Left ventricle myocardium superior (tissue), 1 donor: ENCODE results near the gene REX1BD. TPM values are rescaled to one million over a fixed set of nuclear protein-coding genes. Genes with fewer than 3 reads are reported as not detected.
A peak's percentile ranks its signal among the peaks of the same experiment; 100 is the strongest.
"Not testable (repeated sequence)": the region's sequence is repeated elsewhere in the genome, so short reads cannot be mapped to it uniquely, and the experiment has no call there.

Experiments
- ATAC-seq: fragments of 200-7000 bp; cut with Tn5 transposase; one replicate; pipeline ENCODE4 v1.9.1; 2020; ENCODE audit warnings: mild to moderate bottlenecking, moderate library complexity
- DNase-seq: peaks from one replicate; pipeline ENCODE4 v3.0.0-alpha.2; 2020
- intact Hi-C: fragments of 100-400 bp; cut with micrococcal nuclease; formaldehyde crosslinking; loops from one replicate; pipeline ENCODE4 v1.11.0; 2022
- total RNA-seq: library from RNA; stranded (reverse); fragmentation: NEBNext Ultra II Directional; extraction: Animal tissue kit (Norgen Biotek cat#: 25700); gene quantifications from one replicate; pipeline ENCODE4 v1.2.1, GENCODE V29; 2021
- donor health status: DM: no; HTN: yes; CAD: no; lungs with severe emphysema.

The REX1BD gene
- total RNA-seq, 1 donor from 2014 or later, result 75.8 TPM

GRCh38 chr19:18574691-18575291, 13.8 kb upstream of the REX1BD start:
- no peak for DNase-seq
- no peak for ATAC-seq
- intact Hi-C loops, result no loop called here

DNA sequence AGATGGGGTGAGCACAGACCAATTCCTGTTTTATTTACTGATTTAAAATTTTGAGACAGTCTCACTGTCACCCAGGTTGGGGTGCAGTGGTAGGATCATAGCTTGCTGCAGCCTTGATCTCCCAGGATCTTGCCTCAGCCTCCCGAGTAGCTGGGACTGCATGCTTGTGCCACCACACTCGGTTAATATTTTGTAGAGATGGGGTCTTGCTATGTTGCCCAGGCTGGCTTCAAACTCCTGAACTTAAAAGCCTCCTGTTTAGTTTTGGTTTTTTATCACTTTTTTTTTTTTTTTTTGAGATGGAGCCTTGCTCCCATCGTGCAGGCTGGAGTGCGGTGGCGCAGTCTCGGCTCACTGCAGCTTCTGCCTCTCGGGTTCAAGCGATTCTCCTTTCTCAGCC, 12.2 kb upstream of the REX1BD start:
- ATAC-seq, result no peak
- intact Hi-C loops, result no loop called here
- no peak for DNase-seq

GRCh38 chr19:18577365-18577914, 11.2 kb upstream of the REX1BD start:
- intact Hi-C loops, result no loop called here
- DNase-seq, result no peak
- ATAC-seq, result no peak

DNA sequence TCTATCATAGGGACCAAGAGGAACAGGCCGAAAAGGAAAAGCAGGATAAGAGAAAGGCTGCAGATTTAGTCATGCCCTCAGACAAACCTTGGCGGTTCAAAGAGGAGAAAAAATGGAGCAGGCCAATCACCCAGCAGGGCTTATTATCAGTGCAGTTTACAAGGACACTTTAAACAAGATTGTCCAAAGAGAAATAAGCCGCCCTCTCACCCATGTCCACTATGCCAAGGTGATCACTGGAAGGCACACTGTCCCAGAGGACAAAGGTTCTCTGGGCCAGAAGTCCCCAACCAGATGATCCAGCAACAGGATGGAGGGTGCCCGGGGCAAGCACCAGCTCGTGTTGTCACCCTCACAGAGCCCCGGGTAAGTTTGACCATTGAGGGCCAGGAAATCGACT, 8.3 kb upstream of the REX1BD start:
- intact Hi-C loops, result no loop called here
- no peak for DNase-seq
- ATAC-seq, result no peak

DNA sequence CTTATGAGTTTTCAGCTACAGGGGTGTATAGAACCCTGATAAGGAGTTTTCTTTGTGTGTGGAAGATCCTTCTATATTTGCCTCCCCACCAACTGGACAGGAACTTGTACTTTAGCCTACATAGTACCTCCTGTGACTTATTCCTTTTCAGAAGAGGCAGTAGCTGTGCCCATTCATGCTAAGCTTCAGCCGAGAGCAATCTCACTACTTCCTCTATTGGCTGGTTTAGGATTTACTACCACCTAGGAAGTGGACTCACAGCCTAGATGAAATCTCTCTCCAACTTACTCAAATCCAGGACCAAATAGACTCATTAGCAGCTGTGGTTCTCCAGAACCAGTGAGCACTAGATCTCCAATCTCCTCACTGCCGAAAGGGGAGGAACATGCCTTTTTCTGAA, 2.3 kb upstream of the REX1BD start:
- ATAC-seq (no peak), DNase-seq (no peak)
- intact Hi-C loops, result no loop called here

DNA sequence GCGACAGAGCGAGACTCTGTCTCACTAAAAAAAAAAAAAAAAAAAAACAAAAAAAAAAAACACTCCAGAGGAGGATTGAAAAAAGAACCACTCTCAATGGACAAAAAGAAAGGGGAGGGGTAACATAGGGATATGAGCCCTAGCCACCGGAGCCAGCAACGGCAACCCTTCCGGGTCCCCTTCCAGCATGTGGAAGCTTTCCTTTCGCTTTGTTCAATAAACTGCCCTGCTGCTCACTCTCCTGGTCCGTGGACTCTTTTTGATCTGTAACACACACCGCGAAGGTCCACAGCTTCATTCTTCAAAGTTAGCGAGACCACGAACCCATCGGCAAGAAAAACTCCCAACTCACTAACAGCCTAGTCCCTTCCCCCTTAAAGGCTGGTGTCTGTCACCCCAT, 1.0 kb upstream of the REX1BD start:
- ATAC-seq, result no peak

GRCh38 chr19:18587962-18588610, 512 bp upstream of the REX1BD start:
- no peak for ATAC-seq
- intact Hi-C loops, result no loop called here
- DNase-seq, result no peak

More for the DNA sequence above, 1.0 kb upstream of the REX1BD start:
- intact Hi-C loops, result no loop called here
- no peak for DNase-seq

- intact Hi-C loops, result loop anchor here (10.0 kb wide), 1 partner anchor 255 kb away; no protein-coding TSS in a partner anchor
- ATAC-seq (peak; percentile 72), DNase-seq (peak; percentile 80)
These were observed 1.0 kb downstream of the REX1BD start for GRCh38 chr19:18589380-18590272.

DNA sequence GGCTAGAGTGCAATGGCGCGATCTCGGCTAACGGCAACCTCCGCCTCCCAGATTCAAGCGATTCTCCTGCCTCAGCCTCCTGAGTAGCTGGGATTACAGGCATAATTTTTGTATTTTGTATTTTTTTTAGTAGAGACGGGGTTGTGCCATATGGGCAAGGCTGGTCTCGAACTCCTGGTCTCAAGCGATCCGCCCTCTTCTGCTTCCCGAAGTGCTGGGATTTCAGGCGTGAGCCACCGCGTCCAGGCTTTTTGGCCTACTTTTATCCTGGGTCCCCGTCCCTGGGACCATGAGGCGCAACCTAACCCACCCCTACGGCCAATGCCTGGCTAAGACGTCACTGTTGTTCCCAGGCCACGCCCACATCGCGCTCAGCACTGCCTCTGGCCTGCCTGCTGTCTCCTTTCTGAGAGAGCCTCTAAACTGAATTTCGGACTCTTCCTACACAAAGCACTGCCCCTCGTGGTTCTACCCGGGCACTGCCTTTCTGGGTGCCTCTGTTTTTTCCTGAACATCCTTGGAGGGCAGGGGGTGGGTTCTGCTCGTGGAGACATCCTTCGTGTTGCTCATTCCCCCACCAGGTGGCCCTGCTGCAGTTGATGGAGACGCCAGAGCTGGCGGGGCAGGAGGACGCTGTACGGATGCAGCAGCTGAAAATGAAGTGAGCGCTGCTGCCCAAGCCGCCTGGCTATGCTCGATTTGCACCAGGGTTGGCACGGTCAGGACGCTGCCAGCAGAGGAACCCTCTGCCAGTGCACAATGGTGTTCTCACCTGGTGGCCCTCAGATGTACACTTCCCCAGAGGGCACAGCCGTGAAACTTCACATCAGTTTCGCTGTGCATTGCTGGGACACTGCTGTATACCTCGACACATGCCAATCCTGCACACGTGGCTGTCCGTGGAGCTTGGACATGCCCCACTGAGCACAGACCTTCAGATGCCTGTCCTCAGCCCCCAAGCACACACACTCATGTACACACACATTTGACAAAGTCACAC, 2.0 kb downstream of the REX1BD start:
- DNase-seq (peak; percentile 52), ATAC-seq (no peak)
- intact Hi-C loops, result loop anchor here (10.0 kb wide), 1 partner anchor 254 kb away; no protein-coding TSS in a partner anchor

- intact Hi-C loops, result loop anchor here (10.0 kb wide), 1 partner anchor 253 kb away; no protein-coding TSS in a partner anchor
- ATAC-seq, result no peak
- no peak for DNase-seq
These were observed 3.3 kb downstream of the REX1BD start for GRCh38 chr19:18591735-18592385.

DNA sequence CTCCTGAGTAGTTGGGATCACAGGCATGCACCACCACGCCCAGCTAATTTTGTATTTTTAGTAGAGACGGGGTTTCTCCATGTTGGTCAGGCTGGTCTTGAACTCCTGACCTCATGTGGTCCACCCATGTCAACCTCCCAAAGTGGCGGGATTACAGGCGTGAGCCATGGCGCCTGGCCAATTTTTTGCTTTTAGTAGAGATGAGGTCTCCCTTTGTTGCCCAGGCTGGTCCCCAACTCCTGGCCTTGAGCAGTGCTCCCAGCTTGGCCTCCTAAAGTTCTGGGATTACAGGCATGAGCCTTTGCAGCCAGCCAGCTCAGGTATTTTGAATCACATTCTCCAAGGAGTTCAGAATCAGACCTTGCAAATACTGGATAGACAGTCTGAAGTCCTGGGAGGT, 4.1 kb downstream of the REX1BD start:
- not testable (repeated sequence) for DNase-seq, ATAC-seq
- intact Hi-C loops, result loop anchor here (10.0 kb wide), 1 partner anchor 252 kb away; no protein-coding TSS in a partner anchor

- DNase-seq (peak; percentile 46), ATAC-seq (no peak)
- intact Hi-C loops, result loop anchor here (10.0 kb wide), 1 partner anchor 251 kb away; no protein-coding TSS in a partner anchor
These were observed 4.9 kb downstream of the REX1BD start for GRCh38 chr19:18593367-18594095.

GRCh38 chr19:18594096-18594823, 5.7 kb downstream of the REX1BD start:
- ATAC-seq, result peak; percentile 73
- intact Hi-C loops, result loop anchor here (10.0 kb wide), 1 partner anchor 251 kb away; no protein-coding TSS in a partner anchor
- peak; percentile 84 for DNase-seq

DNA sequence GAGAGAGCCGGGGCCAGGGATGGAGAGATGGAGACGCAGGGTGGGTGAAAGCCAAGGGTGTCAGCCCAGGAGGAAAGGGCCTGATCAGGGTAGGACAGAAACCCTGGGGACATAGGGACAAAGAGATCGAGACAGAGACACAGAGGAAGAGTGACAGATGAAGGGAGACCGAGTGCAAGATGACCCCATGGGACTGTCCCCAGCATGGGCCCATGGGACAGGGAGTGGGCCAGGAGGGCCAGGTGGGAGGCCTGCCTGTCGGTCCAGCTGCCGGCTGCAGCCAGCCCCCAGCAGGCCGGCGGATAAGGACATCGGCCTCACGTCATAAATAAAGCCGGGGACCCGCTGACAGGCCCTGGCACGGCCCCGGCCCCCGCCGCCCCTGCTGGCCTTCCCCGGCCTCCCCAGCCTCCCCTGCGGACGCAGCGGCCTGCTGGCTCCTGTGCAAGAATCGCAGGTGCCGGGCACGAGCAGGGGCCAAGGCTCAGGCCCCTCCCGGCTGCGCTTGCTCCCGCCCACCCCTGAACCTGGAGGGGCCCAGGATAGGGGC, 6.3 kb downstream of the REX1BD start:
- intact Hi-C loops, result loop anchor here (10.0 kb wide), 1 partner anchor 250 kb away; no protein-coding TSS in a partner anchor
- DNase-seq, result peak; percentile 66
- ATAC-seq, result peak; percentile 44

- intact Hi-C loops, result loop anchor here (10.0 kb wide), 1 partner anchor 249 kb away; no protein-coding TSS in a partner anchor
- ATAC-seq (no peak), DNase-seq (peak; percentile 11)
These were observed 6.9 kb downstream of the REX1BD start for GRCh38 chr19:18595475-18595874.

DNA sequence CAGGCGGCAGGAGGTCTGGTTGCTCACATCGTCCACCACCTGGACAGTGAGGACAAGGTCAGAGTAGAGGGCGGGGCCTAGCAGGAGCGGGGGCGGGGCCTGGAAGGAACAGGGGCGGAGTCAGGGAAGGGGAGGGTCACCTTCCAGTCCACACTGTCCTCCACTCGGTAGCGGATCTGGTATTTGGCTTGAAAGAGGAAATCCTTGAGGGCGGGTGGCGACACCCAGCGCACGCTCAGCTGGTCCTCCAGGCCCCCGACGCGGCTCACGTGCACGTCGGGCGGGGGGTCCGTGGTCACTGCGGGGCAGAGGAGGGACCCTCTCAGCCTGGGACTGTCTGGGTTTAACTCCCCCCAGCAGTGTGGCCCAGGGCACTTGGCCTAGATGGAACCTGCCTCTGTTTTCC, 8.2 kb downstream of the REX1BD start:
- peak; percentile 62 for DNase-seq
- intact Hi-C loops, result loop anchor here (10.0 kb wide), 1 partner anchor 248 kb away; no protein-coding TSS in a partner anchor

More for the DNA sequence above, 8.2 kb downstream of the REX1BD start:
- peak; percentile 33 for ATAC-seq
